GM18511 (cell line): ENCODE data around the gene ASXL3.

Experiments used
- ATAC-seq: cut with Tn5 transposase; IDR thresholded peaks from one replicate; pipeline ENCODE4 v1.9.1; 2021; ENCODE audit warnings: mild to moderate bottlenecking, moderate library complexity; ENCODE audit not compliant: unreplicated experiment

Gene ASXL3

GRCh38 chr18:33656889-33657448, 79.0 kb downstream of the ASXL3 start:
- no peak for ATAC-seq

- no peak for ATAC-seq
Measured at GRCh38 chr18:33660696-33661310, 82.8 kb downstream of the ASXL3 start.

GRCh38 chr18:33664241-33664874, 86.3 kb downstream of the ASXL3 start:
- no peak for ATAC-seq

- no peak for ATAC-seq
Measured at GRCh38 chr18:33665187-33665586, 87.2 kb downstream of the ASXL3 start.

- ATAC-seq, result no peak
Measured at GRCh38 chr18:33665641-33666040, 87.6 kb downstream of the ASXL3 start.

- no peak for ATAC-seq
Measured at GRCh38 chr18:33666915-33667314, 88.9 kb downstream of the ASXL3 start.

GRCh38 chr18:33669589-33669988, 91.6 kb downstream of the ASXL3 start:
- no peak for ATAC-seq

- no peak for ATAC-seq
Measured at GRCh38 chr18:33670029-33670428, 92.0 kb downstream of the ASXL3 start.

GRCh38 chr18:33673689-33674088, 95.7 kb downstream of the ASXL3 start:
- no peak for ATAC-seq

- ATAC-seq, result no peak
Measured at GRCh38 chr18:33676593-33676992, 98.6 kb downstream of the ASXL3 start.

GRCh38 chr18:33677891-33678290, 99.9 kb downstream of the ASXL3 start:
- ATAC-seq, result no peak

- ATAC-seq, result no peak
Measured at GRCh38 chr18:33682436-33682835, 104.4 kb downstream of the ASXL3 start.

- ATAC-seq, result no peak
Measured at GRCh38 chr18:33694593-33694992, 116.6 kb downstream of the ASXL3 start.

- ATAC-seq, result no peak
Measured at GRCh38 chr18:33696332-33697162, 118.5 kb downstream of the ASXL3 start.

GRCh38 chr18:33697498-33697897, 119.5 kb downstream of the ASXL3 start:
- no peak for ATAC-seq

GRCh38 chr18:33699372-33699771, 121.4 kb downstream of the ASXL3 start:
- peak; percentile 42 for ATAC-seq

GRCh38 chr18:33700513-33700976, 122.5 kb downstream of the ASXL3 start:
- ATAC-seq, result peak; percentile 88

- ATAC-seq, result no peak
Measured at GRCh38 chr18:33702625-33703024, 124.6 kb downstream of the ASXL3 start.

- ATAC-seq, result no peak
Measured at GRCh38 chr18:33706391-33706790, 128.4 kb downstream of the ASXL3 start.

GRCh38 chr18:33708876-33709275, 130.9 kb downstream of the ASXL3 start:
- no peak for ATAC-seq

GRCh38 chr18:33710269-33710668, 132.2 kb downstream of the ASXL3 start:
- no peak for ATAC-seq

- ATAC-seq, result no peak
Measured at GRCh38 chr18:33711514-33711913, 133.5 kb downstream of the ASXL3 start.
